HepG2 (cell line): ENCODE results near the gene SLC9C2.

Source experiments
- EP300 ChIP-seq, 3 experiments: sonication (generic) in 1 of 3; formaldehyde crosslinking in 1 of 3; IDR thresholded peaks; 2 replicates each; pipeline versions ENCODE4 v1.5.1 to v1.6.1; 2011 to 2020; ENCODE audit warnings: low read depth in 2 of 3, low read length in 2 of 3, borderline replicate concordance in 1 of 3, improper control_type of control experiment in 1 of 3, mild to moderate bottlenecking in 1 of 3, missing genetic modification reagents in 1 of 3, moderate library complexity in 1 of 3
- MTA1 ChIP-seq: sonication (generic); formaldehyde crosslinking; IDR thresholded peaks from 2 replicates; pipeline ENCODE4 v1.4.0; 2020; ENCODE audit warnings: missing genetic modification reagents, mild to moderate bottlenecking, borderline replicate concordance
- NCOA5 ChIP-seq: sonication (generic); formaldehyde crosslinking; IDR thresholded peaks from 2 replicates; pipeline ENCODE4 v1.4.0; 2020; ENCODE audit warnings: missing genetic modification reagents
- NR3C1 ChIP-seq: sonication (generic); formaldehyde crosslinking; IDR thresholded peaks from 2 replicates; pipeline ENCODE4 v1.4.0; 2020; ENCODE audit warnings: missing genetic modification reagents
- ZNF510 ChIP-seq: sonication (generic); formaldehyde crosslinking; IDR thresholded peaks from 2 replicates; pipeline ENCODE4 v1.4.0; 2020; ENCODE audit warnings: low read depth, mild to moderate bottlenecking, missing genetic modification reagents
- TF ChIP-seq, protein P1 (sequence below): sonication (generic); formaldehyde crosslinking; IDR thresholded peaks from 2 replicates; pipeline ENCODE4 v1.4.0; 2020; ENCODE audit warnings: missing genetic modification reagents, borderline replicate concordance
- TF ChIP-seq, protein P2 (sequence below): sonication (generic); formaldehyde crosslinking; IDR thresholded peaks from 2 replicates; pipeline ENCODE4 v1.5.0; 2020; ENCODE audit warnings: mild to moderate bottlenecking, missing genetic modification reagents, moderate library complexity

DNA sequence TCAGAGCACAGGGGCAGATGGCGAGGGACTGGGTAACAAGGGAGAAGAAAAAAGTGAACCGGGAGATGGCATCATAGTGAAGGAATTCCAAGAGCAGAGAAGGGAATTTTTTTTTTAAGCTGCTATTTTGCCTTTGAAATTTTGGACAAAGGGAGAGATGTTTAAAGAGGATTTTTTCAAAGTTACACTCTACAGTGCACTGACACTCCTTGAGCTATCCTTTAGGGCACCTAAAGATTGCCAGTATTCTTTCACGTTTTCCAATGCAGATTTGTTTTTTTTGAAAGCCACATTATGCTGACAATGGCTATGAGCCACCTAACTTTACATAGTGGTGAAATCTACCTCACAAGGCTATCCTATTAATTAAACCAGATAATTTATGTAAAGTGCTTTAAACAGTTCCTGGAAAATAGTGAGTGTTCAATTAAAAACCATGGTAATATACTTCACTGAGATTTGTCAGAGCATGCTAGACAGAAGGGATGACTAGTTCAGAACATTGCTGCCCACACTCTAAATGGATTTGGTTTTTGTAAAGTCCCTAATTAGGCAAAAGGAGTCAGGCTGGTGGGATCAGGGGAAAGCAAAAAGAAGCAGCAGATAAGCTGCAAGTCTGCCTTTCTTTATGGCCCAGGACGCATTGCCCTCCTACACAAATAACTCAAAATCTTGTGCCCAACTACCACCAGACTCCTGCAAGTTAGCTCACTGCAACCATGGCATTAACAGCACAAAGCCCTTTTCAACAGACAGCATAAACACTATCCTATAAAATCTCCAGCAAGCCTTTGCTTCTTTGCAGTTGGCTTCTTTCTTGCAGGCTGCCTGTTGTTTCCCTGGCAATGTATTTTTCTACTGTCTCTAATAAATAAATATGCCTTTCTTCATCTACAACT, 71.8 kb downstream of the SLC9C2 start:
- no peak for TF ChIP-seq NCOA5 (CRISPR knock-in tag)
- TF ChIP-seq MTA1, result no peak
- TF ChIP-seq, protein P1, sequence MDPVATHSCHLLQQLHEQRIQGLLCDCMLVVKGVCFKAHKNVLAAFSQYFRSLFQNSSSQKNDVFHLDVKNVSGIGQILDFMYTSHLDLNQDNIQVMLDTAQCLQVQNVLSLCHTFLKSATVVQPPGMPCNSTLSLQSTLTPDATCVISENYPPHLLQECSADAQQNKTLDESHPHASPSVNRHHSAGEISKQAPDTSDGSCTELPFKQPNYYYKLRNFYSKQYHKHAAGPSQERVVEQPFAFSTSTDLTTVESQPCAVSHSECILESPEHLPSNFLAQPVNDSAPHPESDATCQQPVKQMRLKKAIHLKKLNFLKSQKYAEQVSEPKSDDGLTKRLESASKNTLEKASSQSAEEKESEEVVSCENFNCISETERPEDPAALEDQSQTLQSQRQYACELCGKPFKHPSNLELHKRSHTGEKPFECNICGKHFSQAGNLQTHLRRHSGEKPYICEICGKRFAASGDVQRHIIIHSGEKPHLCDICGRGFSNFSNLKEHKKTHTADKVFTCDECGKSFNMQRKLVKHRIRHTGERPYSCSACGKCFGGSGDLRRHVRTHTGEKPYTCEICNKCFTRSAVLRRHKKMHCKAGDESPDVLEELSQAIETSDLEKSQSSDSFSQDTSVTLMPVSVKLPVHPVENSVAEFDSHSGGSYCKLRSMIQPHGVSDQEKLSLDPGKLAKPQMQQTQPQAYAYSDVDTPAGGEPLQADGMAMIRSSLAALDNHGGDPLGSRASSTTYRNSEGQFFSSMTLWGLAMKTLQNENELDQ (CRISPR knock-in tag), result no peak
- no peak for TF ChIP-seq NR3C1 (CRISPR knock-in tag)
- TF ChIP-seq, protein P2, sequence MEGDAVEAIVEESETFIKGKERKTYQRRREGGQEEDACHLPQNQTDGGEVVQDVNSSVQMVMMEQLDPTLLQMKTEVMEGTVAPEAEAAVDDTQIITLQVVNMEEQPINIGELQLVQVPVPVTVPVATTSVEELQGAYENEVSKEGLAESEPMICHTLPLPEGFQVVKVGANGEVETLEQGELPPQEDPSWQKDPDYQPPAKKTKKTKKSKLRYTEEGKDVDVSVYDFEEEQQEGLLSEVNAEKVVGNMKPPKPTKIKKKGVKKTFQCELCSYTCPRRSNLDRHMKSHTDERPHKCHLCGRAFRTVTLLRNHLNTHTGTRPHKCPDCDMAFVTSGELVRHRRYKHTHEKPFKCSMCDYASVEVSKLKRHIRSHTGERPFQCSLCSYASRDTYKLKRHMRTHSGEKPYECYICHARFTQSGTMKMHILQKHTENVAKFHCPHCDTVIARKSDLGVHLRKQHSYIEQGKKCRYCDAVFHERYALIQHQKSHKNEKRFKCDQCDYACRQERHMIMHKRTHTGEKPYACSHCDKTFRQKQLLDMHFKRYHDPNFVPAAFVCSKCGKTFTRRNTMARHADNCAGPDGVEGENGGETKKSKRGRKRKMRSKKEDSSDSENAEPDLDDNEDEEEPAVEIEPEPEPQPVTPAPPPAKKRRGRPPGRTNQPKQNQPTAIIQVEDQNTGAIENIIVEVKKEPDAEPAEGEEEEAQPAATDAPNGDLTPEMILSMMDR (CRISPR knock-in tag), result no peak
- no peak for TF ChIP-seq EP300 (IDR thresholded peaks at IDR 0.05; ENCODE audit: low read depth in 2 of 2, low read length in 2 of 2)
- TF ChIP-seq EP300 (CRISPR knock-in tag; IDR thresholded peaks at IDR 0.05; ENCODE audit: borderline replicate concordance), result no peak
- no peak for TF ChIP-seq ZNF510 (CRISPR knock-in tag)
